ENCODE measurements around the gene ANKFY1.
"Not testable (repeated sequence)": the region's sequence is repeated elsewhere in the genome, so short reads cannot be mapped to it uniquely, and the experiment has no call there.

ANKFY1 gene

DNA sequence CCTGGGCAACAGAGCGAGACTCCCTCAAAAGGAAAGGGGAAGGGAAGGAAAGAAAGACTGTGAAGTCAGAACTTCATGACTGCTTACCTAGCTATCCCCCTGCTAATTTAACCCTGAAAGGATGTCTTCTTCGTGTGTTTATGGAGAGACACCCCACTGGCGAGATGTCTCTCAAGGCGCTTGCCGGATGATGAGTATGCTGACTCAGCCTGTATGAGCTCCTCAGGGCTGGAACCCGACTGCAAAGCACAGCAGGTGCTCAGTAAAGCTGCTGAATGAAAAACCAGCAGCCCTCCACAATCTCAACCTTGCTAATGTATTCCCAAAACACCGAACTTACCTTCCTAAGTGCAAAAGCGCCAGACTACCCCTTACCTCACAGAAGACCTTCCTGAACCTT, 2.3 kb downstream of the ANKFY1 start:
- H3K36me3 ChIP-seq (ENCODE audit: control insufficient read depth in 5 of 5, insufficient read depth in 5 of 5, low read length in 5 of 5) = peaks cover 0 to 6% (median 0%) of the 10 kb centered on the region in 5 donors
- H3K27ac ChIP-seq (ENCODE audit: low read depth, low read length) = no peak overlapping the region
- H3K9me3 ChIP-seq (ENCODE audit: control insufficient read depth in 5 of 5, low read length in 5 of 5) = peaks cover 0 to 14% (median 11%) of the 10 kb centered on the region in 5 donors
- peaks cover 12 to 30% (median 22%) of the 10 kb centered on the region in 5 donors for H3K4me1 ChIP-seq (ENCODE audit: control insufficient read depth in 5 of 5, insufficient read depth in 5 of 5, low read length in 5 of 5)
- H3K27me3 ChIP-seq (ENCODE audit: control insufficient read depth in 5 of 5, insufficient read depth in 4 of 5, low read length in 5 of 5) = no peaks in the 10 kb centered on the region
- no peak overlapping the region for H3K9ac ChIP-seq (ENCODE audit: low read length in 5 of 5)
- no peak overlapping the region for H3K4me3 ChIP-seq (ENCODE audit: low read depth in 1 of 5, low read length in 5 of 5)

DNA sequence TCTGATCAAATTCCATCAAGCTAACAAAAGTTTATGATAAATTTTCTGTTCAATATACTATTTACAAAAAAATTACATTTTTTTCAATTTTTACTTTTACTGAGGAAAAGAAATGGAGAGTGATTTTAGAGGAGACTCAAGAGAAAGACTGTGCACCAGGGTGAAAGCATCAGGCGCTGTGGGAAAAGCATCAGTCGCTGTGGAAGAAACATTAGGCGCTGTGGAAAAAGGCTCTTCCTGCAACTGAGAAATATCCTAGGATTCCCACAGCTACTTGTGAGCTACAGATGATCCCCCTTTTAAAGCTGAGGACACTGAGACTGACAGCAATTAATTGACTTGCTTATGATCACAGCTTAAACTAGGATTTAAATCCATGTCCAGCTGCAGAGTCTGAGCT, 4.9 kb downstream of the ANKFY1 start:
- no peak overlapping the region for H3K4me3 ChIP-seq (ENCODE audit: low read depth in 1 of 5, low read length in 5 of 5)
- H3K27ac ChIP-seq (ENCODE audit: low read depth, low read length) = no peak overlapping the region
- H3K27me3 ChIP-seq (ENCODE audit: control insufficient read depth in 5 of 5, insufficient read depth in 4 of 5, low read length in 5 of 5) = no peaks in the 10 kb centered on the region
- peaks cover 0 to 7% (median 0%) of the 10 kb centered on the region in 5 donors for H3K36me3 ChIP-seq (ENCODE audit: control insufficient read depth in 5 of 5, insufficient read depth in 5 of 5, low read length in 5 of 5)
- H3K4me1 ChIP-seq (ENCODE audit: control insufficient read depth in 5 of 5, insufficient read depth in 5 of 5, low read length in 5 of 5) = peaks cover 5 to 21% (median 14%) of the 10 kb centered on the region in 5 donors
- H3K9ac ChIP-seq (ENCODE audit: low read length in 5 of 5) = no peak overlapping the region
- H3K9me3 ChIP-seq (ENCODE audit: control insufficient read depth in 5 of 5, low read length in 5 of 5) = peaks cover 0 to 16% (median 11%) of the 10 kb centered on the region in 5 donors

DNA sequence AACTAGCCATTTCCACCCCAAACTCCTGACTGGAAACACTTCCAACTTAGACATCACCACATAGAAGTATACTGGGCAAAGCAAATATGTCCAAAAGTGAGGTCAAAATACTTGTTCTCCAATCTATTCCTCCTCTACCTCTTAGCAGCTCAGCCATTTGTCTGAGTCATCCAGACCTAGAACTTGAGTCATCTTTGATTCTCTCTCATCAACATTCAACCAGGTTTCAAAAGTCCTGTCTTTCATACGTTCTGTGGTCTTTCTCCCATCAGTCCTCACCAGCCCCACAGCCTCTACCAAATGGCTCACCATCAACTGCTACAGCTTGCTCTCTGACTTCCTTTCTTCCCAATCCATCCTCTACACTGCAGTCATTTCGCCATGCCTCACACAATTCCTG, 6.8 kb downstream of the ANKFY1 start:
- Histone ChIP-seq H3K4me1 (ENCODE audit: control insufficient read depth in 5 of 5, insufficient read depth in 5 of 5, low read length in 5 of 5) (peaks cover under 1 to 8% (median 2%) of the 10 kb centered on the region in 5 donors), H3K9ac (ENCODE audit: low read length in 5 of 5) (no peak overlapping the region), H3K4me3 (ENCODE audit: low read depth in 1 of 5, low read length in 5 of 5) (no peak overlapping the region), H3K9me3 (ENCODE audit: control insufficient read depth in 5 of 5, low read length in 5 of 5) (peaks cover 0 to 16% (median 11%) of the 10 kb centered on the region in 5 donors), H3K27ac (ENCODE audit: low read depth, low read length) (no peak overlapping the region), H3K27me3 (ENCODE audit: control insufficient read depth in 5 of 5, insufficient read depth in 4 of 5, low read length in 5 of 5) (no peaks in the 10 kb centered on the region), H3K36me3 (ENCODE audit: control insufficient read depth in 5 of 5, insufficient read depth in 5 of 5, low read length in 5 of 5) (peaks cover 0 to 7% (median 0%) of the 10 kb centered on the region in 5 donors)

DNA sequence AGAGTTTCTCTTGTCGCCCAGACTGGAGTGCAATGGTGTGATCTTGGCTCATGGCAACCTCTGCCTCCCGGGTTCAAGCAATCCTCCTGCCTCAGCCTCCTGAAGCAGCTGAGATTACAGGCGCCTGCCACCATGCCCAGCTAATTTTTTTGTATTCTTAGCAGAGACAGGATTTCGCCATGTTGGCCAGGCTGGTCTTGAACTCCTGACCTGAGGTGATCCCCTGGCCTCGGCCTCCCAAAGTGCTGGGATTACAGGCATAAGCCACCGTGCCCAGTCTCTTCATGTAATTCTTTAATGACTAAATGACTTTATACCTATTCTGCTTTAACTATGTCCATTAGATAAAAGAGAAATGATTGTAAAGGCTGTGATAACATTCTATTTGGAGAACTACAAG, 8.5 kb downstream of the ANKFY1 start:
- H3K27ac ChIP-seq (ENCODE audit: low read depth, low read length); H3K36me3 ChIP-seq (ENCODE audit: control insufficient read depth in 5 of 5, insufficient read depth in 5 of 5, low read length in 5 of 5); H3K4me3 ChIP-seq (ENCODE audit: low read depth in 1 of 5, low read length in 5 of 5); H3K9ac ChIP-seq (ENCODE audit: low read length in 5 of 5); H3K4me1 ChIP-seq (ENCODE audit: control insufficient read depth in 5 of 5, insufficient read depth in 5 of 5, low read length in 5 of 5); H3K27me3 ChIP-seq (ENCODE audit: control insufficient read depth in 5 of 5, insufficient read depth in 4 of 5, low read length in 5 of 5): not testable (repeated sequence)
- peaks cover 0 to 16% (median 11%) of the 10 kb centered on the region in 5 donors for H3K9me3 ChIP-seq (ENCODE audit: control insufficient read depth in 5 of 5, low read length in 5 of 5)

DNA sequence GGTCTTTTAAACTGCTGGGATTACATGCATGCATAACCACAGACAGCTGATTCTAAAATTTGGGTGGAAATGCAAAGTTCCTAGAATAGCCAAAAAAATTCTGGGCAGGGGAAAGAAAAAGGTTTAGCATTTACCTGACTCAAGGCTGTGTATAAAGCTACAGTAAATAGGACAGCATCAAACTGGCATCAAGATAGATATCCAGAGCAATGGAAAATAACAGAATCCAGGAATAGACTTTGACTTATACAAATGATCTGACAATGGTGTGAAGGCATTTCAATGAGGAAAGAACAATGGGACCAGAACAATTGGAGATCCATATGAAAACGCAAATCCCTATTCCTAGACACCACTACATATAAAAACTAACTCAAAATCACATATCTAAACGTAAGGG, 12.9 kb downstream of the ANKFY1 start:
- H3K27me3 ChIP-seq (ENCODE audit: control insufficient read depth in 5 of 5, insufficient read depth in 4 of 5, low read length in 5 of 5) = no peaks in the 10 kb centered on the region
- H3K27ac ChIP-seq (ENCODE audit: low read depth, low read length) = no peak overlapping the region
- no peak overlapping the region for H3K9ac ChIP-seq (ENCODE audit: low read length in 5 of 5)
- H3K36me3 ChIP-seq (ENCODE audit: control insufficient read depth in 5 of 5, insufficient read depth in 5 of 5, low read length in 5 of 5) = peaks cover 0 to 10% (median 7%) of the 10 kb centered on the region in 5 donors
- no peak overlapping the region for H3K4me3 ChIP-seq (ENCODE audit: low read depth in 1 of 5, low read length in 5 of 5)
- H3K4me1 ChIP-seq (ENCODE audit: control insufficient read depth in 5 of 5, insufficient read depth in 5 of 5, low read length in 5 of 5) = peaks cover 3 to 29% (median 23%) of the 10 kb centered on the region in 5 donors
- H3K9me3 ChIP-seq (ENCODE audit: control insufficient read depth in 5 of 5, low read length in 5 of 5) = peaks cover 0 to 4% (median 0%) of the 10 kb centered on the region in 5 donors

DNA sequence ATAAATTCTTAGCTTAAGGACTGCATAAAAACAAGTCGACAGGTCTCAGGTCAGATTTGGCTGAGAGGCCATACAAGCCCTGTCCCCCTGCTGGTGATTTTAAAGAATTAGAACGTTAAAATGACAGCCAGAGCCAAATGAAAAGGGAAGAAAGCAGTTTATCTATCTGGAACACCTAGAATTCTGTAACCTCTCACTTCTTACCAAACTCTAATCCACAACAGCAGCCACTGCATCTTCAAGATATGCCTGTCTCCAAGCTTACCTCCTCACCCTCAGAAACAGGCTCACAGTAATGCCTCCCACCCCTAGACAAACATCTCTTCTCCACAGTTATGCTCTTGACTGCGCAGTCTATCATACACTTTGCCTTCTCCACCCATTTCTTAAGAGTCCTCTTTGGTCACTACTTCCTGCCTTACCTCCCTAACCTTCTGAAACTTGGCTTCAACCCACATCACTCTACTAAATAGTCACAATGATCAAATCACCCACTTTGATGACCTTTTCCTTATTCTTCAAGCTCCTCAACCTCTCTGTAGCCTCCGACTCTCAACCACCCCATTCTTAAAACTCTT, 14.2 kb downstream of the ANKFY1 start:
- no peak overlapping the region for H3K9ac ChIP-seq (ENCODE audit: low read length in 5 of 5)
- H3K4me1 ChIP-seq (ENCODE audit: control insufficient read depth in 5 of 5, insufficient read depth in 5 of 5, low read length in 5 of 5) = peaks cover 3 to 29% (median 23%) of the 10 kb centered on the region in 5 donors
- peaks cover 0 to 4% (median 0%) of the 10 kb centered on the region in 5 donors for H3K9me3 ChIP-seq (ENCODE audit: control insufficient read depth in 5 of 5, low read length in 5 of 5)
- no peak overlapping the region for H3K27ac ChIP-seq (ENCODE audit: low read depth, low read length)
- no peaks in the 10 kb centered on the region for H3K27me3 ChIP-seq (ENCODE audit: control insufficient read depth in 5 of 5, insufficient read depth in 4 of 5, low read length in 5 of 5)
- peaks cover 0 to 10% (median 7%) of the 10 kb centered on the region in 5 donors for H3K36me3 ChIP-seq (ENCODE audit: control insufficient read depth in 5 of 5, insufficient read depth in 5 of 5, low read length in 5 of 5)
- H3K4me3 ChIP-seq (ENCODE audit: low read depth in 1 of 5, low read length in 5 of 5) = no peak overlapping the region

DNA sequence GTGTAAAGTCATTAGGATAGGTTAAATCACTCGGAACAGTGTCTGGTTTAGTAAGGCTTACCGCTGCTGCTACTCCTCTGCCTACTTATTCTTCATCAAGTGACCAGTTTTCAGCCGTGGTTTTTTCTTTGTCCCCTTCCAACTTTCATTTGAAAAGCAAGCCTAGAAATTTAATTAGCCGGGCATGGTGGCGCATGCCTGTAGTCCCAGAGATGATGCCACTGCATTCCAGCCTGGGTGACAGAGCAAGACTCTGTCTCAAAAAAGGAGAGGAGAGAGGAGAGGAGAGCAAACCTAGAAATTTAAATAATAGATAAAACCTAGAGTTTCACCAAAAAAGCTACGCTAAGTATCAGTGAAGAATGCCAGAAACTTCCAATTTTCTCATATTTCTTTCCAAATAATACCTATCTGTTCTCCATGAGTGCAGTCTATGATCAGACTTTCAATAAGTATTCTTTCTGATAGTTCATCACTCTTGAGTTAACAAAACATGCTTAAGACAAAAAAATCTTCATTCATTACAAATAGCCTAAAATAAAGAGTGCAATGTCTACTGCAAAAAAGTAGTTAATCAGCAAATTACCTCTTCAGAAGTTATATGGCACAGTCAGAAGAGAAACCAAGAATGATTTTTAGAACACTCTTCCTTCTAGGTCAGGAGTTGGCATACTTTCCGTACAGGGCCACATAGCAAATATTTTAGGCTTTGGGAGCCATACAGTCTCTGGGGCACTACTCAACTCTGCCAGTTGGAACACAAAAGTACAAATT, 15.1 kb downstream of the ANKFY1 start:
- H3K4me1 ChIP-seq (ENCODE audit: control insufficient read depth in 5 of 5, insufficient read depth in 5 of 5, low read length in 5 of 5) = peaks cover 3 to 29% (median 23%) of the 10 kb centered on the region in 5 donors
- H3K36me3 ChIP-seq (ENCODE audit: control insufficient read depth in 5 of 5, insufficient read depth in 5 of 5, low read length in 5 of 5) = peaks cover 0 to 10% (median 7%) of the 10 kb centered on the region in 5 donors
- H3K9ac ChIP-seq (ENCODE audit: low read length in 5 of 5) = no peak overlapping the region
- H3K27me3 ChIP-seq (ENCODE audit: control insufficient read depth in 5 of 5, insufficient read depth in 4 of 5, low read length in 5 of 5) = no peaks in the 10 kb centered on the region
- H3K9me3 ChIP-seq (ENCODE audit: control insufficient read depth in 5 of 5, low read length in 5 of 5) = no peaks in the 10 kb centered on the region
- peak overlapping the region; percentile 59 for H3K27ac ChIP-seq (ENCODE audit: low read depth, low read length)
- H3K4me3 ChIP-seq (ENCODE audit: low read depth in 1 of 5, low read length in 5 of 5) = no peak overlapping the region

DNA sequence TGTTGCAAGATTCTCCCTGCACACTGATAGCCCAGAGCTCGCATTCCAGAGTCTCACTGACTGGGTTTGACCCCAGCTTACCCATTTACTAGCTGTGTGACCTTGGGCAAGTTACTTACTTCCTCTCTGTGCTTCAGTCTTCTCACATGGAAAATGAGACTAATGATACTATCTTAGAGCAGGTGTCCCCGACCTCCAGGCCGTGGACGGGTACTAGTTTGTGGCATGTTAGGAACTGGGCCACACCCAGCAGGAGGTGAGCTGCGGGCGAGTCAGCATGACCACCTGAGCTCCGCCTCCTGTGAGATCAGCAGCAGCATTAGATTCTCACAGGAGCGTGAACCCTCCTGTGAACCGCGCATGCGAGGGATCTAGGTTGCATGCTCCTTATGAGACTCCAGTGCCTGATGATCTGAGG, 15.8 kb downstream of the ANKFY1 start:
- no peaks in the 10 kb centered on the region for H3K27me3 ChIP-seq (ENCODE audit: control insufficient read depth in 5 of 5, insufficient read depth in 4 of 5, low read length in 5 of 5)
- peaks cover 0 to 13% (median 7%) of the 10 kb centered on the region in 5 donors for H3K36me3 ChIP-seq (ENCODE audit: control insufficient read depth in 5 of 5, insufficient read depth in 5 of 5, low read length in 5 of 5)
- peaks cover 3 to 29% (median 23%) of the 10 kb centered on the region in 5 donors for H3K4me1 ChIP-seq (ENCODE audit: control insufficient read depth in 5 of 5, insufficient read depth in 5 of 5, low read length in 5 of 5)
- H3K9ac ChIP-seq (ENCODE audit: low read length in 5 of 5) = no peak overlapping the region
- H3K4me3 ChIP-seq (ENCODE audit: low read depth in 1 of 5, low read length in 5 of 5) = no peak overlapping the region
- no peaks in the 10 kb centered on the region for H3K9me3 ChIP-seq (ENCODE audit: control insufficient read depth in 5 of 5, low read length in 5 of 5)
- H3K27ac ChIP-seq (ENCODE audit: low read depth, low read length) = no peak overlapping the region

DNA sequence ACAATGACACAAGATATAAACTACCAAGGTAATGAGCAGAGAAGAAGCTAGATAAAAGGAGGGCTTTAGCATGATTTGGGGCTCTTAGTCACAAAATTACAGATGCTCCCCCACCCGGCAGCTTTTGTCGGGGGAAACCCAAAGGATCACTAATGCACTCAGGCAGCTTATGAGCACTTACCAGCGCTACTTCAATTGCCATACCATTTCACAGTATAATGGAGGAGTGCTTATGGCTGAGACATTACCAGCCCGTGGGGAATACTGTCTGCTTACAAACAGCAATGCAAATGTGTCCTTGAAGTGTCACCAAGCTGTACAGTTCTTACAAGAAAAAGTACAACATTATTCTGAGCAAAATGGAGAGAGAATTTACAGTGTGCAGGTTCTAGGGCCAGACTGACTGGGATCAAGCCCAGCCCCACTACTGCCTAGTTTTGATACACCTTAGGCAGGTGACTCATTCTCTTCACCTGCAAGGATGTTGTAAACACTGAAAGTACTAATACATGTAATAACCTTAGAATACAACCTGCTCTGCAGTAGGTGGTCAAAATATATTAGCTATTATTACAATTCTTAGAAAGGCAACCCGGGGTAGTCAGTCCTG, 16.3 kb downstream of the ANKFY1 start:
- H3K9ac ChIP-seq (ENCODE audit: low read length in 5 of 5) = no peak overlapping the region
- no peaks in the 10 kb centered on the region for H3K9me3 ChIP-seq (ENCODE audit: control insufficient read depth in 5 of 5, low read length in 5 of 5)
- no peak overlapping the region for H3K27ac ChIP-seq (ENCODE audit: low read depth, low read length)
- H3K27me3 ChIP-seq (ENCODE audit: control insufficient read depth in 5 of 5, insufficient read depth in 4 of 5, low read length in 5 of 5) = no peaks in the 10 kb centered on the region
- H3K4me3 ChIP-seq (ENCODE audit: low read depth in 1 of 5, low read length in 5 of 5) = no peak overlapping the region
- H3K36me3 ChIP-seq (ENCODE audit: control insufficient read depth in 5 of 5, insufficient read depth in 5 of 5, low read length in 5 of 5) = peaks cover 0 to 14% (median 7%) of the 10 kb centered on the region in 5 donors
- H3K4me1 ChIP-seq (ENCODE audit: control insufficient read depth in 5 of 5, insufficient read depth in 5 of 5, low read length in 5 of 5) = peaks cover 3 to 29% (median 23%) of the 10 kb centered on the region in 5 donors

DNA sequence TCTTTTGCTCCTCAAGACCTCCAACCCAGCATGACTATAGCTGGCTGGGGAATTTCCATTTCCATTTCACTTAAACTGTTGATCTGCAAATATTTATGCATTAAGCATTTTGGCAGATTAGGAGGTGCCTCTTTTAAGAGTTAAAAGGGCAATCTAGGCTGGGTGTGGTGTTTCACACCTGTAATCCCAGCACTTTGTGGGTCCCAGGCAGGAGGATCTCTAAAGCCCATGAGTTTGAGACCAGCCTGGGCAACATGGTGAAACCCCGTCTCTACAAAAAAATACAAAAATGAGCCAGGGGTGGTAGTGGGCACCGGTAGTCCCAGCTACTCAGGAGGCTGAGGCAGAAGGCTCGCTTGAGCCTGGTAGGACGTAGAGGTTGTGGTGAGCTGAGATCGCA, 17.1 kb downstream of the ANKFY1 start:
- no peak overlapping the region for H3K4me3 ChIP-seq (ENCODE audit: low read depth in 1 of 5, low read length in 5 of 5)
- H3K9ac ChIP-seq (ENCODE audit: low read length in 5 of 5) = no peak overlapping the region
- H3K27ac ChIP-seq (ENCODE audit: low read depth, low read length) = no peak overlapping the region
- H3K27me3 ChIP-seq (ENCODE audit: control insufficient read depth in 5 of 5, insufficient read depth in 4 of 5, low read length in 5 of 5) = no peaks in the 10 kb centered on the region
- H3K9me3 ChIP-seq (ENCODE audit: control insufficient read depth in 5 of 5, low read length in 5 of 5) = no peaks in the 10 kb centered on the region
- H3K36me3 ChIP-seq (ENCODE audit: control insufficient read depth in 5 of 5, insufficient read depth in 5 of 5, low read length in 5 of 5) = peaks cover 0 to 22% (median 10%) of the 10 kb centered on the region in 5 donors
- H3K4me1 ChIP-seq (ENCODE audit: control insufficient read depth in 5 of 5, insufficient read depth in 5 of 5, low read length in 5 of 5) = peaks cover 3 to 29% (median 23%) of the 10 kb centered on the region in 5 donors

Data from subcutaneous abdominal adipose tissue (tissue), 5 donors.